Kidney (tissue), 14 donors: ENCODE measurements around the gene TMEM50B. TPM values are rescaled to one million over a fixed set of nuclear protein-coding genes. Genes with fewer than 3 reads are reported as not detected.
A peak's percentile ranks its signal among the peaks of the same experiment; 100 is the strongest.

Source experiments
- DNase-seq, 5 donors: peaks; one replicate each; pipeline ENCODE4 v3.0.0-alpha.2; 2013 to 2020
- FAIRE-seq: peaks from 2 replicates; lab custom pipeline; 2012; peaks lifted over from hg19 to GRCh38; lab: Jason Lieb, UNC
- H3K27ac ChIP-seq, 2 donors: one replicate each; pipeline ENCODE4 v1.7.0; 2013; ENCODE audit warnings: low read depth in 2 of 2, low read length in 2 of 2, inconsistent platforms in 1 of 2
- H3K27me3 ChIP-seq: one replicate; pipeline ENCODE4 v1.7.1; 2013; ENCODE audit warnings: low read length, inconsistent platforms; ENCODE audit not compliant: control insufficient read depth, insufficient read depth
- H3K36me3 ChIP-seq, 3 donors: one replicate each; pipeline versions ENCODE4 v1.7.0 to v1.7.1; 2013; ENCODE audit warnings: low read length in 3 of 3, control low read depth in 1 of 3, inconsistent platforms in 1 of 3; ENCODE audit not compliant: insufficient read depth in 3 of 3, control insufficient read depth in 2 of 3
- H3K4me1 ChIP-seq, 3 donors: one replicate each; pipeline versions ENCODE4 v1.7.0 to v1.7.1; 2013; ENCODE audit warnings: low read length in 3 of 3, inconsistent platforms in 1 of 3, low read depth in 1 of 3; ENCODE audit not compliant: control insufficient read depth in 2 of 3, insufficient read depth in 2 of 3
- H3K4me3 ChIP-seq, 3 donors: one replicate each; pipeline versions ENCODE4 v1.7.0 to v1.8.1; 2013; ENCODE audit warnings: low read length in 3 of 3, control low read depth in 1 of 3, inconsistent platforms in 1 of 3
- H3K9ac ChIP-seq, 3 donors: one replicate each; pipeline versions ENCODE4 v1.7.0 to v1.7.1; 2013; ENCODE audit warnings: low read length in 3 of 3, control low read depth in 1 of 3, inconsistent platforms in 1 of 3
- H3K9me3 ChIP-seq, 3 donors: one replicate each; pipeline versions ENCODE4 v1.7.0 to v1.7.1; 2013; ENCODE audit warnings: low read length in 3 of 3, control low read depth in 1 of 3, inconsistent platforms in 1 of 3; ENCODE audit not compliant: control insufficient read depth in 2 of 3, insufficient read depth in 1 of 3
- CTCF ChIP-seq: IDR thresholded peaks from 3 replicates; pipeline ENCODE4 v1.5.1; 2012; ENCODE audit warnings: mild to moderate bottlenecking, moderate library complexity, borderline replicate concordance; ENCODE audit not compliant: insufficient read depth; ENCODE audit errors: extremely low read depth
- intact Hi-C: fragments of 100-400 bp; cut with DNase I; formaldehyde crosslinking; loops from one replicate; pipeline ENCODE4 v1.11.1; 2022
- polyA plus RNA-seq: library from polyadenylated mRNA; stranded (reverse); fragments of 350-450 nt; fragmentation: Illumina TruSeq; extraction: RNeasy Lipid Tissue Mini Kit (QIAGEN cat#74804); gene quantifications from one replicate; pipeline ENCODE4 v1.2.3, GENCODE V29; 2014; ENCODE audit warnings: low read depth, low replicate concordance; ENCODE audit not compliant: insufficient read depth
- total RNA-seq: library from RNA; stranded (reverse); fragmentation: NEBNext Ultra II Directional; extraction: Animal tissue kit (Norgen Biotek cat#: 25700); gene quantifications from one replicate; pipeline ENCODE4 v1.2.1, GENCODE V29; 2021
- donor health status: control.
- donor health status: control.
- donor health status: control.
- donor health status: control.
- donor health status: control.
- donor health status: DM: yes; HTN: yes; CAD: no.
- donor health status: Normal renal cell carcinoma (clear cell type).

Gene TMEM50B
- total and polyA plus RNA-seq, 2 donors from 2014 or later = 63.7 to 87.6 TPM

- FAIRE-seq = no peak
- intact Hi-C loops = no loop called here
Measured at GRCh38 chr21:33480481-33481103, 818 bp upstream of the TMEM50B start.

GRCh38 chr21:33478935-33479678, 667 bp downstream of the TMEM50B start:
- intact Hi-C loops = no loop called here
- H3K27me3 ChIP-seq = no peaks in the 10 kb centered on the region
- FAIRE-seq (no peak), DNase-seq (peak; percentile 56 to 83 (median 66))
- no peaks in the 10 kb centered on the region for H3K9me3 ChIP-seq
- no peaks in the 10 kb centered on the region for H3K36me3 ChIP-seq
- H3K4me3 ChIP-seq = peak overlapping the region; percentile 88 to 98 (median 98)
- no peak for TF ChIP-seq CTCF
- peak overlapping the region; percentile 92 to 93 for H3K27ac ChIP-seq
- H3K4me1 ChIP-seq = no peaks in the 10 kb centered on the region
- H3K9ac ChIP-seq = peak overlapping the region; percentile 61 to 96 (median 91)

More at GRCh38 chr21:33480481-33481103, 818 bp upstream of the TMEM50B start:
- Histone ChIP-seq H3K4me3 (peak overlapping the region; percentile 87 to 92 (median 92)), H3K9ac (peak overlapping the region; percentile 70 to 94 (median 80)), H3K36me3 (no peaks in the 10 kb centered on the region), H3K27me3 (no peaks in the 10 kb centered on the region), H3K9me3 (no peaks in the 10 kb centered on the region), H3K27ac (peak overlapping the region; percentile 24 to 86), H3K4me1 (no peaks in the 10 kb centered on the region)
- DNase-seq = peak in 1 of 5 donors; percentile 5
- TF ChIP-seq CTCF = no peak

- no peak for FAIRE-seq
- Histone ChIP-seq H3K27ac (peak overlapping the region in 1 of 2 donors; percentile 12), H3K9me3 (no peaks in the 10 kb centered on the region), H3K4me1 (no peaks in the 10 kb centered on the region), H3K9ac (peak overlapping the region in 1 of 3 donors; percentile 96), H3K4me3 (peak overlapping the region; percentile 88 to 98 (median 98)), H3K27me3 (no peaks in the 10 kb centered on the region), H3K36me3 (no peaks in the 10 kb centered on the region)
- intact Hi-C loops = no loop called here
- no peak for TF ChIP-seq CTCF
- peak in 1 of 5 donors; percentile 6 for DNase-seq
Measured at GRCh38 chr21:33478182-33478581, 1.6 kb downstream of the TMEM50B start.
